Ovary (tissue), 3 donors: ENCODE measurements around the gene ELOVL5.

Source experiments
- CTCF ChIP-seq, 3 donors: fragments of 450-650 bp in 2 of 3; fragments of 200-600 bp in 1 of 3; IDR thresholded peaks; one replicate each; pipeline versions ENCODE4 v1.5.1 to v1.8.0; 2016 to 2022; ENCODE audit warnings: antibody characterized with exemption in 3 of 3, mild to moderate bottlenecking in 1 of 3
- POLR2A ChIP-seq: fragments of 450-650 bp; IDR thresholded peaks from one replicate; pipeline ENCODE4 v1.6.1; 2017; ENCODE audit warnings: antibody characterized with exemption, mild to moderate bottlenecking, moderate library complexity
- donor health status: DM: no; HTN: no; CAD: no.

- TF ChIP-seq POLR2A = no peak
- no peak for TF ChIP-seq CTCF (IDR thresholded peaks at IDR 0.05)
These were observed 30.3 kb downstream of the ELOVL5 start for GRCh38 chr6:53318429-53318828.
